A172 (cell line): ENCODE results near the gene BMP7. TPM values are rescaled to one million over a fixed set of nuclear protein-coding genes. Genes with fewer than 3 reads are reported as not detected.
A peak's percentile ranks its signal among the peaks of the same experiment; 100 is the strongest.
"Not testable (repeated sequence)": the region's sequence is repeated elsewhere in the genome, so short reads cannot be mapped to it uniquely, and the experiment has no call there.

Experiments
- DNase-seq: peaks from one replicate; pipeline ENCODE4 v3.0.0-alpha.2; 2015; ENCODE audit warnings: low spot score
- total RNA-seq: library from RNA; depleted of rRNA; stranded (reverse); fragments of >200 nt; shearing (Covaris generic); gene quantifications from 2 replicates; pipeline ENCODE4 v1.2.3, GENCODE V29; 2014

BMP7 gene
- total RNA-seq, 1 experiment from 2014 or later = 7.8 TPM

- no peak for DNase-seq
Measured at GRCh38 chr20:57265997-57266290, 497 bp downstream of the BMP7 start.

GRCh38 chr20:57265336-57265996 lies 975 bp downstream of the BMP7 start:
- no peak for DNase-seq

- DNase-seq = not testable (repeated sequence)
Measured at GRCh38 chr20:57264908-57265335, 1.5 kb downstream of the BMP7 start.

- no peak for DNase-seq
Measured at GRCh38 chr20:57263801-57264792, 2.3 kb downstream of the BMP7 start.

GRCh38 chr20:57262784-57263609 lies 3.4 kb downstream of the BMP7 start:
- no peak for DNase-seq

GRCh38 chr20:57262301-57262700 lies 4.1 kb downstream of the BMP7 start:
- DNase-seq = no peak

GRCh38 chr20:57261457-57262251 lies 4.8 kb downstream of the BMP7 start:
- DNase-seq = no peak

GRCh38 chr20:57260934-57261333 lies 5.5 kb downstream of the BMP7 start:
- DNase-seq = no peak

- DNase-seq = no peak
Measured at GRCh38 chr20:57259938-57260921, 6.2 kb downstream of the BMP7 start.

GRCh38 chr20:57259121-57259937 lies 7.1 kb downstream of the BMP7 start:
- no peak for DNase-seq

GRCh38 chr20:57257701-57258453 lies 8.6 kb downstream of the BMP7 start:
- DNase-seq = no peak

GRCh38 chr20:57256908-57257307 lies 9.5 kb downstream of the BMP7 start:
- no peak for DNase-seq

- DNase-seq = no peak
Measured at GRCh38 chr20:57256205-57256604, 10.2 kb downstream of the BMP7 start.

GRCh38 chr20:57255183-57255582 lies 11.3 kb downstream of the BMP7 start:
- DNase-seq = no peak

GRCh38 chr20:57252559-57253162 lies 13.8 kb downstream of the BMP7 start:
- no peak for DNase-seq

- no peak for DNase-seq
Measured at GRCh38 chr20:57251949-57252348, 14.5 kb downstream of the BMP7 start.

- peak; percentile 78 for DNase-seq
Measured at GRCh38 chr20:57251344-57251743, 15.1 kb downstream of the BMP7 start.
